GM19468 (cell line): ENCODE data around the gene PGAM1.
"Not testable (repeated sequence)": the region's sequence is repeated elsewhere in the genome, so short reads cannot be mapped to it uniquely, and the experiment has no call there.

ENCODE experiments used
- ATAC-seq: cut with Tn5 transposase; IDR thresholded peaks from one replicate; pipeline ENCODE4 v1.9.1; 2021; ENCODE audit warnings: mild to moderate bottlenecking, moderate library complexity, moderate number of reproducible peaks; ENCODE audit not compliant: unreplicated experiment; ENCODE audit errors: extremely low read depth

The PGAM1 gene

GRCh38 chr10:97454330-97455036 is 28.5 kb downstream of the PGAM1 start:
- no peak for ATAC-seq

- no peak for ATAC-seq
These were observed 30.2 kb downstream of the PGAM1 start for GRCh38 chr10:97456034-97456685.

GRCh38 chr10:97456686-97457065 is 30.7 kb downstream of the PGAM1 start:
- ATAC-seq = no peak

- ATAC-seq = no peak
These were observed 33.1 kb downstream of the PGAM1 start for GRCh38 chr10:97459111-97459510.

GRCh38 chr10:97459933-97460332 is 33.9 kb downstream of the PGAM1 start:
- ATAC-seq = no peak

- ATAC-seq = no peak
These were observed 36.3 kb downstream of the PGAM1 start for GRCh38 chr10:97462309-97462708.

GRCh38 chr10:97463363-97464132 is 37.6 kb downstream of the PGAM1 start:
- ATAC-seq = no peak

- no peak for ATAC-seq
These were observed 38.2 kb downstream of the PGAM1 start for GRCh38 chr10:97464226-97464625.

GRCh38 chr10:97465982-97466381 is 40.0 kb downstream of the PGAM1 start:
- no peak for ATAC-seq

- ATAC-seq = no peak
These were observed 40.8 kb downstream of the PGAM1 start for GRCh38 chr10:97466755-97467154.

- ATAC-seq = no peak
These were observed 42.2 kb downstream of the PGAM1 start for GRCh38 chr10:97468162-97468561.

GRCh38 chr10:97468781-97469180 is 42.8 kb downstream of the PGAM1 start:
- ATAC-seq = not testable (repeated sequence)

GRCh38 chr10:97474918-97475317 is 48.9 kb downstream of the PGAM1 start:
- no peak for ATAC-seq

GRCh38 chr10:97475936-97476594 is 50.1 kb downstream of the PGAM1 start:
- ATAC-seq = no peak

- not testable (repeated sequence) for ATAC-seq
These were observed 53.4 kb downstream of the PGAM1 start for GRCh38 chr10:97479410-97479809.

GRCh38 chr10:97479939-97480338 is 53.9 kb downstream of the PGAM1 start:
- no peak for ATAC-seq

- ATAC-seq = no peak
These were observed 55.1 kb downstream of the PGAM1 start for GRCh38 chr10:97481071-97481470.

GRCh38 chr10:97482381-97482780 is 56.4 kb downstream of the PGAM1 start:
- ATAC-seq = no peak
